GM13976 (cell line): ENCODE data around the gene SLC17A1.

Source experiments
- DNase-seq: peaks from one replicate; pipeline ENCODE4 v3.0.0; 2012; ENCODE audit warnings: low spot score
- in situ Hi-C: fragments of 300-500 bp; cut with MboI; formaldehyde crosslinking; loops from one replicate; pipeline ENCODE4 v1.12.0; 2022; ENCODE audit warnings: low sequenced_read_pairs, mixed read lengths, inconsistent platforms; ENCODE audit not compliant: unreplicated experiment
- TF ChIP-seq, protein P1 (sequence below): IDR thresholded peaks from 2 replicates; pipeline ENCODE4 v1.5.1; 2012; ENCODE audit warnings: borderline replicate concordance, mild to moderate bottlenecking; ENCODE audit not compliant: insufficient read depth; ENCODE audit errors: extremely low read depth, missing control alignments, control extremely low read depth

SLC17A1 gene

GRCh38 chr6:25774120-25774715 lies 57.6 kb downstream of the SLC17A1 start:
- TF ChIP-seq, protein P1, sequence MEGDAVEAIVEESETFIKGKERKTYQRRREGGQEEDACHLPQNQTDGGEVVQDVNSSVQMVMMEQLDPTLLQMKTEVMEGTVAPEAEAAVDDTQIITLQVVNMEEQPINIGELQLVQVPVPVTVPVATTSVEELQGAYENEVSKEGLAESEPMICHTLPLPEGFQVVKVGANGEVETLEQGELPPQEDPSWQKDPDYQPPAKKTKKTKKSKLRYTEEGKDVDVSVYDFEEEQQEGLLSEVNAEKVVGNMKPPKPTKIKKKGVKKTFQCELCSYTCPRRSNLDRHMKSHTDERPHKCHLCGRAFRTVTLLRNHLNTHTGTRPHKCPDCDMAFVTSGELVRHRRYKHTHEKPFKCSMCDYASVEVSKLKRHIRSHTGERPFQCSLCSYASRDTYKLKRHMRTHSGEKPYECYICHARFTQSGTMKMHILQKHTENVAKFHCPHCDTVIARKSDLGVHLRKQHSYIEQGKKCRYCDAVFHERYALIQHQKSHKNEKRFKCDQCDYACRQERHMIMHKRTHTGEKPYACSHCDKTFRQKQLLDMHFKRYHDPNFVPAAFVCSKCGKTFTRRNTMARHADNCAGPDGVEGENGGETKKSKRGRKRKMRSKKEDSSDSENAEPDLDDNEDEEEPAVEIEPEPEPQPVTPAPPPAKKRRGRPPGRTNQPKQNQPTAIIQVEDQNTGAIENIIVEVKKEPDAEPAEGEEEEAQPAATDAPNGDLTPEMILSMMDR = no peak
- no peak for DNase-seq
- in situ Hi-C loops = no loop called here

DNA sequence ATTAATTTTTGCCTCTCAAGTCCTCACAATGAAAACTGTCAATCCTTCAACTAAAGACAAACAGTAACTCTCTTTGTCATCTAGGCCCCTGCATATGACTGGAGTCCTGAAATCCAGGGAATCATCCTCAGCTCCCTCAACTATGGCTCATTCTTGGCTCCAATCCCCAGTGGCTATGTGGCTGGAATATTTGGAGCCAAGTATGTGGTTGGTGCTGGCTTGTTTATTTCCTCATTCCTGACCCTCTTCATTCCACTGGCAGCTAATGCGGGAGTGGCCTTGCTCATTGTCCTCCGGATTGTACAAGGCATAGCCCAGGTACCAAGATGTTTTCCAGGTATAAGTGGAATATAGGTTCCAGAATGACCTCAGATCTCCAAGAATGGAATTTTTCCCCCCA lies 61.9 kb downstream of the SLC17A1 start:
- in situ Hi-C loops = no loop called here
- no peak for DNase-seq
- TF ChIP-seq, protein P1 = no peak

GRCh38 chr6:25768566-25768965 lies 63.3 kb downstream of the SLC17A1 start:
- no peak for DNase-seq
- in situ Hi-C loops = no loop called here
- TF ChIP-seq, protein P1 = no peak

- TF ChIP-seq, protein P1 = no peak
- in situ Hi-C loops = no loop called here
- no peak for DNase-seq
Measured at GRCh38 chr6:25764611-25765010, 67.2 kb downstream of the SLC17A1 start.

GRCh38 chr6:25757936-25758642 lies 73.8 kb downstream of the SLC17A1 start:
- TF ChIP-seq, protein P1 = no peak
- in situ Hi-C loops = no loop called here
- no peak for DNase-seq

DNA sequence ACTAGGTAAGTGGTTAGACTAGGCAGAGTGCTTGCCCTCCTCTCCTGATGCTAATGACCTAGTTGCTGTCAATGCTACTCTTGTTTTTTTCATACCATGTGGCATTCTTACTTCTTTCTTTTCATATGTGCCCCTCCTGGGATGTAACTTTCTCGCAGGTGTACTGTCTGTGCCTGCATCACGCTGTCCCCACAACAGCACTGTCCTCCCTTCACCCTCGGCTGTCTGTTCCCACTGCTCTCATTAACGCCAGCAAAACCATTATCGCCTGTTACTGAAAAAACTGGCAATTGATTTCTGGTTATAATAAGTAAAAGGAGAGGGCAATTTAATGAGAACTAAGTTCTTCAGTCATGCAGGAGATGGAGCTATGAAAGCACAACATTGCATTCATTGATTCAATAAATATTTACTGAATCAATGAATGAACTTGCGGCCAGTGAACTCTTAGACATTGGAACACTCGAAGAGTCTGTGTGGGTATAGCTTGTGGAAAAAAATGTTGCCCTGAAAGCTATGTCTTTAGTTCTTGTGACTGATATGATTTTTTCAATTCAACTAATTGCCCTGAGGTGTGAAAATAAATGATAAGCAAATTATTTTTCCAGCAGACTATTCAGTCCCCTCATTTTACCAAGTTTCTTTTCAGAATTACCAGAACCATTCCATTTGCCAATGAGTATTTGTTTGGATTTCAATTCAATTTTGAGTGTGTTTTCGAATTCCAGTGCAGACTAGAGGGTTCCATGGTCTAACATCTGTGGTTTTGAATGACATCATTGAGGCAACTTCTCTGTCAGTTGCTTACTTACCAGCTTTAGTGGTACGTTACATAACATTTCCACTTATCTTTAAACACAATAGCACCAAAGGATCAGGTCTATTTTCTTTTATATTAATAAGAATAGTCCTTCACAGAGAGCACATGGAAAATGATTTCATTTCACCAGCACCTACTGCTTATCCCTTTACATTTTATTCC lies 75.2 kb downstream of the SLC17A1 start:
- in situ Hi-C loops = no loop called here
- TF ChIP-seq, protein P1 = no peak
- DNase-seq = no peak
